ENCODE data around the gene SRCIN1.

SRCIN1 gene

DNA sequence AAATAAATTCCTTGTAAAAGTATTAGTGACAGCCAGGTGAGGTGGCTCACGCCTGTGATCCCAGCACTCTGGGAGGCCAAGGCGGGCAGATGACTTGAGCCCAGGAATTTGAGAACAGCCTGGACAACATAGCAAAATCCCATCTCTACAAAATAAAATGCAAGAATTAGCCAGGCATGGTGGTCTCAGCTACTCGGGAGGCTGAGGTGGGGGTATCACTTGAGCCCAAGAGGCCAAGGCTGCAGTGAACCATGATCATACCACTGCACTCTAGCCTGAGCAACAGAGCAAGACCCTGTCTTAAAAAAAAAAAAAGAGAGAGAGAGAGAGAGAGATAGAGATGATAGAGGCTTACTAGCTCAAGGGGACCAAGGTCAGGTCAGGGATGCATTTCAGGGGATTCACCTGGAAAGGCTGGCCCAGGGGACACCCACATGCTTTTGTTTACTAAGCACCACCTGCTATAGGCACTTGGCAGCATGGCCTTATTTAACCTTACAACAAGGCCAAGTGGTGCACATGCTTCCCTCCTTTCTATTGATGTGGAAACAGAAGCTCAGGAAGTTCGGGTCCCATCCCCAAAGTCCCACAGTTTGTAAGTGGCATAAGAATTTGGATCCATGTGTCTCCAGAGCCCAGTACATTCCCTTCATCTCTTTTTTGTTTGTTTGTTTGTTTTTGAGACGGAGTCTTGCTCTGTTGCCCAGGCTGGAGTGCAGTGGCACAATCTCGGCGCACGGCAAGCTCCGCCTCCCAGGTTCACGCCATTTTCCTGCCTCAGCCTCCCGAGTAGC lies 12.4 kb upstream of the SRCIN1 start:
- no peak for DNase-seq (ENCODE audit: low read depth, low spot score)

GRCh38 chr17:38617074-38617860 lies 11.5 kb upstream of the SRCIN1 start:
- DNase-seq (ENCODE audit: low read depth, low spot score), result no peak

- no peak for DNase-seq (ENCODE audit: low read depth, low spot score)
Measured at GRCh38 chr17:38616361-38616760, 10.6 kb upstream of the SRCIN1 start.

DNA sequence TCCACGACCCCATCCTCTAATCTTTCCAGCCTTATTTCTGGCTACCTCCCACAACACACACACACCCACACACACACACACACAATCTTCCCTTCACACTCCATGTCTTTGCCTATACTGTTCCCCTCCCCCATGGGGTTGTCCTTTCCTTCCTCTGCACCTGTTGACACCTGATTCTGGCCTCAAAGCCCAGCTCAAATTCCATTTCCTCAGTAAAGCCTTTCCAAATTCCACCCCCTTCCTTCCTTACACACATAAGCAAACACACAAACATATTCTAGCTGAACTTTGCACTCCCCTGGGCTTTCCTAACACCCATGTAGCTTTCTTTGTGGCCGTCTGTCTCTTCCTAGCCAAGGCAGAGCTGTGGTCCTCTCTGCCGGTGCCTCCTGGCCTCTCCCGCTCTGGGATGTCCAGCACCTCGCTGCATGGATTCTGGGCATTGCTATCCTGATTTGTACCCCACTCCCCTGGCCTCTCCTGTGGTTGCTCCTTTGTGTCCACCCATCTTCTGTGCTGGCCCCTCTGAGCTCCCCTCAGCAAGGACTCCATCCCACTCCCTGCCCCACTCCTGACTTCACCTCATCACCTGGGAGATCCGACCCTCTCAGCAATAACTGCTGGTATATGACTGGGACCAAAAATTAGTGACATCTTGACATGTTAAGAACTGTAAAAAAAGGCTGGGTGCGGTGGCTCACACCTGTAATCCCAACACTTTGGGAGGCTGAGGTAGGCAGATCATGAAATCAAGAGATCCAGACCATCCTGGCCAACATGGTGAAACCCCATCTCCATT lies 8.4 kb upstream of the SRCIN1 start:
- DNase-seq (ENCODE audit: low read depth, low spot score), result no peak

- no peak for DNase-seq (ENCODE audit: low read depth, low spot score)
Measured at GRCh38 chr17:38613525-38613980, 7.8 kb upstream of the SRCIN1 start.

DNA sequence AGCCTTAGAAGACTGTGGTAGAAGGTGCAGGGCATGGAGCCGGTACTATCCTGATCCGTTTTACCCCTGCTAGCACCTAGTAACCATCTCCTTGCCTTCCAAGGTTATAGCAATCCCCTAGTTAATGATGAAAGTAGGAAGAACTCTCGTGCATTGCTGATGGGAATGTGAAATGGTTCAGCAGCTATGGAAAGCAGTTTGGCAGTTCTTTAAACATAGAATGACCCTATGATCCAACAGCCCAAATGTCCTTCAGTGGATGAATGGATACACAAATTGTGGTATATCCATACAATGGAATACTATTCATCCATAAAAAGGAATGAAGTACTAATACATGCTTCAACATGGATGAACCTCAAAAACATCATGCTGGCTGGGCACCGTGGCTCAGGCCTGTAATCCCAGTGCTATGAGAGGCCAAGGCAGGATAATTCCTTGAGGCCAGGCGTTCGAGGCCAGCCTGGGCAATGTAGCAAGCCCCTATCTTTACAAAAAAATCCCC lies 6.2 kb upstream of the SRCIN1 start:
- no peak for DNase-seq (ENCODE audit: low read depth, low spot score)

- no peak for DNase-seq (ENCODE audit: low read depth, low spot score)
Measured at GRCh38 chr17:38611070-38611786, 5.5 kb upstream of the SRCIN1 start.

DNA sequence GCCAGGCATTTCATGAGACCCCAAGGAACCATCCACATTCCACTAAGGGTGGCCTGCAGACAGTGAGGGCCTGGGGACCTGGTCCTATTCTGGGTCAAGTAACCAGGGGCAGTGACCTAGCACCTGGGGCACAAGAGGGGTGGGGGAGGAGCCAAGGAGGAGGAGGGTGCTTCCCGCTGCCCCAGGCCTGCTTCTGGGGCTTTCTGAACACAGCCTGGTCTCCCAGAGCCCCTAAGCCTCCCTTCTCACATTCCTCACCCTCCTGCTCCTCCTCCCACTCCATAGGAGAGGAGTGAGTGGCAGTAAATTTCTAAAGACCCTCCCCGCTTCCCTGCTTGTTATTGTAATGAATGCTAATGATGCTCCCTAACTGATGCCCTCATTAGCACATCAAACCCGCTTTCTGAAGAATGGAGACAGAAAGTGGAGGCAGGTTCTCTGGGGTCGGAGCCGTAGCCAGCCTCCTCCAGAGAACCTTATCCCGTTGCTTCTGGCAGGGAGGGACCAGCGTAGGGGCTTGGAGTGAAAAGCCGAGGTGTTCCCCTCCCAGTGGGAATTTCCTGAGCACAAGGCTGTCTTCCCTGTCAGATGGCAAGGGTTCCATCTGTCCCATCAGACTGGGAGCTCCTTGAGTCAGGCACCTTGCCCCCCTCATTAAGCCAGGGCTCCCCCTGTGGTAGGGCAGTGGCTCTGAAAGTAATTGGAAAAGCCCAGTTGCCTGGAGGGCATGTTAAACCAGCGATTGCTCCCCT lies 3.7 kb upstream of the SRCIN1 start:
- no peak for DNase-seq (ENCODE audit: low read depth, low spot score)

DNA sequence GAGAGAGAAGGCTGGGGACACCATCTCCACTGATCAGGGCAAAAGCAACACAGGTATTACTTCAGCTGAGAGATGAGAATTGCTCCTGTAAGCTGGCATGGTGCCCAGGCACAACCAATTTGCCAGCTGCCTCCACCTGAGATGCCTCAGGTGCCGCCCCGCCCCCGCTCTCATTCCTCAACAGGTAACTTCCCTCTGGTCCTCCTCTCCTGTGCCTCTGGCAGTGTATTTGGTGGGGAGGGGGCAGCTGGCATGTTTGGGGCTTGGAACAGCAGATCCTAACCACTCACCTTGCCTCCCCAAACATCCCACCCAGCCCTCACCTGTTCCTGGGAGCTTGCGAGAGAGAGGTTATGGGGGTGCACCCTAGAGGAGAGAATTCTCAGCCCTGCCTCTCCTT lies 2.9 kb upstream of the SRCIN1 start:
- no peak for DNase-seq (ENCODE audit: low read depth, low spot score)

GRCh38 chr17:38606646-38607611 lies 1.2 kb upstream of the SRCIN1 start:
- DNase-seq (ENCODE audit: low read depth, low spot score), result no peak

- DNase-seq (ENCODE audit: low read depth, low spot score), result no peak
Measured at GRCh38 chr17:38605411-38605840, 326 bp downstream of the SRCIN1 start.

GRCh38 chr17:38604479-38605403 lies 1.0 kb downstream of the SRCIN1 start:
- no peak for DNase-seq (ENCODE audit: low read depth, low spot score)

GRCh38 chr17:38603786-38604478 lies 1.8 kb downstream of the SRCIN1 start:
- DNase-seq (ENCODE audit: low read depth, low spot score), result no peak

- DNase-seq (ENCODE audit: low read depth, low spot score), result no peak
Measured at GRCh38 chr17:38602956-38603785, 2.6 kb downstream of the SRCIN1 start.

- DNase-seq (ENCODE audit: low read depth, low spot score), result no peak
Measured at GRCh38 chr17:38602453-38602852, 3.3 kb downstream of the SRCIN1 start.

DNA sequence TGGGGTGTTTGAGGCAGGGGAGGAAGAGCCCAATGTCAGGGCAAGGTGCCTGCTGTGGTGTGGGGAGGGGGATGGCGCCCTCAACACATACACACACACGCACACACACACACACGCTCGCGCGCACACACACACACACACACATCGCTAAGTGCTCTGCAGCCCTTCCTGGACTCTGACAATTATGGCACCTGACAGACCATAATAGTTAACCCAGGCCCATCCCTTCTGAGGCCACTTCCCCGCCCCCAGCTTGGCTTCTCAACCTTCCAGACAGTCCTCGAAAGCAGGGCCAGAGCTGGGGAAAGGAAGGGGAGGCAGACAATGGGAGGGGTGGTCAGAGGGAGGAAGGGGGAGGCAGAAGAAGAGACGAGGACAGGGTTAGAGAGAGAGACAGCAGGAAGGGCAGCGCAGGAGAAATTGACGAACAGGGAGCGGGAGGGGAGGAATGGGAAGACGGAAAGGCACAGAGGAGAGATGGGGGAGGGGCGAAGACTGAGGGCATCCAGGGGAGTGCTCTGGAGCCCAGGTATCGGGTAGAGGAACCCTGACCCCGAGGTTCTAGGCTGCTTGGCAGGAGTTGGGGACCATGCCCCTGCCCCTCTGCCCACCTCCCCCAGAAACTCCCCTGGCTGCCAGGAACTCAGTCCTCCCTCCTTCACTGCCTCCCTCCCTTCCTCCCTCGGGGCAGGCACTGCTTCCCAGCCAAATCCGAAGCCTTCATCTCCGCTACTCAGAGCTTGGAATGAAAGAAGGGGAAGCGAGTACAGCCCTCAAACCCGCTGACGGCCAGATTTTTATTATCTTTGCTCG lies 4.0 kb downstream of the SRCIN1 start:
- no peak for DNase-seq (ENCODE audit: low read depth, low spot score)
